Spinal cord (tissue), 10 donors: ENCODE data around the gene SLFNL1. TPM values are rescaled to one million over a fixed set of nuclear protein-coding genes. Genes with fewer than 3 reads are reported as not detected.

Source experiments
- DNase-seq, 6 donors: peaks; one replicate each; pipeline versions ENCODE4 v3.0.0 to v3.0.0-alpha.2; 2013 to 2015; ENCODE audit warnings: low spot score in 6 of 6, low read depth in 4 of 6
- H3K27ac ChIP-seq: one replicate; pipeline ENCODE4 v1.5.1; 2013; ENCODE audit warnings: low read depth, low read length, control low read depth
- H3K27me3 ChIP-seq: one replicate; pipeline ENCODE4 v1.6.1; 2013; ENCODE audit warnings: low read length; ENCODE audit not compliant: control insufficient read depth, insufficient read depth
- H3K36me3 ChIP-seq: one replicate; pipeline ENCODE4 v1.6.1; 2013; ENCODE audit warnings: low read length; ENCODE audit not compliant: control insufficient read depth, insufficient read depth
- H3K4me1 ChIP-seq: one replicate; pipeline ENCODE4 v1.6.1; 2013; ENCODE audit warnings: low read length; ENCODE audit not compliant: control insufficient read depth, insufficient read depth
- H3K4me3 ChIP-seq: one replicate; pipeline ENCODE4 v1.5.1; 2013; ENCODE audit warnings: low read depth, low read length, control low read depth
- H3K9me3 ChIP-seq: one replicate; pipeline ENCODE4 v1.6.1; 2013; ENCODE audit warnings: low read length; ENCODE audit not compliant: control insufficient read depth, insufficient read depth
- WGBS: methylation state at CpG from one replicate; pipeline ENCODE4 v1.1.5; 2013; ENCODE audit warnings: missing lambda C conversion rate; ENCODE audit not compliant: insufficient coverage; 5-methylcytosine and 5-hydroxymethylcytosine counted together
- polyA plus RNA-seq, 2 donors: library from polyadenylated mRNA; unstranded; fragments of 120-200 nt; gene quantifications; one replicate each; pipeline ENCODE4 v1.2.1, GENCODE V29; 2013; ENCODE audit not compliant: insufficient read length in 2 of 2
- total RNA-seq, 2 donors: library from RNA; depleted of rRNA in 1 of 2; stranded (reverse); fragments of 120-200 nt in 1 of 2; fragments of >200 nt in 1 of 2; gene quantifications; one replicate each; pipeline versions ENCODE4 v1.2.3 to v1.2.4, GENCODE V29; 2013 to 2014
- donor health status: healthy.

Gene SLFNL1
- total and polyA plus RNA-seq, 4 donors: 0.49 to 1.4 (median 0.63) TPM

GRCh38 chr1:40983286-40983685 is 38.2 kb downstream of the SLFNL1 start:
- Histone ChIP-seq H3K4me1 (peaks cover 17% of the 10 kb centered on the region), H3K4me3 (no peak overlapping the region), H3K27me3 (no peaks in the 10 kb centered on the region), H3K9me3 (no peaks in the 10 kb centered on the region), H3K27ac (no peak overlapping the region), H3K36me3 (peaks cover 15% of the 10 kb centered on the region)
- no peak for DNase-seq
- WGBS: no CpG with 5 or more reads among the region's 1 CpG

DNA sequence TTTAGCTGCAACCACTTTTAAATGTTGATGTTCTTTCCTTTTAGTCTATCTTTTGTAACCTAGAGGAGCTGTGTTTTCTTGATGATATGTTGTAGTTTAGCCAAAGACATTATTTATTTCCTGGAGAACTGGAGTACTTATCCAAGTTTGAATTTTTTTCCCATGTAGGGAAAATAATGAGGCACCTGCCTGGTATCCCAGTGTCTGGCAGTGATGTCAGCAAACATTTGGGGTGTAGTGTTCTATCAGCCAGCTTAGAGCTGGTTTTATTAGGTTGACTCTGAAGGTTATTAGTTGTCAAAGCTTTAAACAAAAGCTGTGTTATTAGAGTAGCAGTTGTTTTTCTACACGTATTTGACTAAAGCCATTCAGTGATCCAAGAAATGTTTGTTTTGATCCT is 38.8 kb downstream of the SLFNL1 start:
- peaks cover 17% of the 10 kb centered on the region for H3K4me1 ChIP-seq
- H3K36me3 ChIP-seq: peaks cover 11% of the 10 kb centered on the region
- no peak overlapping the region for H3K27ac ChIP-seq
- H3K4me3 ChIP-seq: no peak overlapping the region
- DNase-seq: no peak
- WGBS: no CpG with 5 or more reads among the region's 1 CpG
- H3K27me3 ChIP-seq: no peaks in the 10 kb centered on the region
- no peaks in the 10 kb centered on the region for H3K9me3 ChIP-seq

- H3K9me3 ChIP-seq: no peaks in the 10 kb centered on the region
Observed at GRCh38 chr1:40981691-40982448, 39.7 kb downstream of the SLFNL1 start.

GRCh38 chr1:40980453-40981121 is 40.9 kb downstream of the SLFNL1 start:
- 13% methylated on average over 26 of the region's 27 CpGs for WGBS
- H3K27ac ChIP-seq: no peak overlapping the region
- H3K4me1 ChIP-seq: peaks cover 17% of the 10 kb centered on the region

More at GRCh38 chr1:40981691-40982448, 39.7 kb downstream of the SLFNL1 start:
- DNase-seq: peak in 1 of 6 donors; percentile 34
- Histone ChIP-seq H3K4me1 (peaks cover 17% of the 10 kb centered on the region), H3K4me3 (no peak overlapping the region), H3K36me3 (peaks cover 7% of the 10 kb centered on the region), H3K27ac (peak overlapping the region; percentile 38), H3K27me3 (no peaks in the 10 kb centered on the region)
- 70% methylated on average over 8 of the region's 14 CpGs for WGBS

DNA sequence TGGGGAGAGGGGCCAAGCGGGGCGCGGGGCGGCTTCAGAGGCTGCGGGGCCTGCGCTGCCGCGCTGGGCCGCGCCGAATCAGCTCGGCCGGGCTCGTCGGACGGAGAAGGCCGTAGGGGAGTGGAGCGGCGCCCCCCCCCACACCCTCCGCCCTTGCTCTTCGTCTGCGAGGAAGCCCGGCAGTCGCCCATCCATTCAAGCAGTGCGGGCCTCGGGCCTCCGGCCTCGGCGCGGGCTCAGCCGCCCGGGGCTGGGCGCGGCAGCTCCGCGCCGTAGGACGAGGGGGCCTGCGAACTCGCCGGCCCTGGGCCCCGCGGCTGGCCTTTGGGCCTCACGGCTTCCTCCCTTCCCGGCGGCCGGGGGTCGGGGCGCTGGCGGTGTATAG is 41.5 kb downstream of the SLFNL1 start:
- no peak for DNase-seq

More at GRCh38 chr1:40980453-40981121, 40.9 kb downstream of the SLFNL1 start:
- no peaks in the 10 kb centered on the region for H3K27me3 ChIP-seq
- H3K36me3 ChIP-seq: peaks cover 3% of the 10 kb centered on the region
- peak overlapping the region; percentile 52 for H3K4me3 ChIP-seq
- no peaks in the 10 kb centered on the region for H3K9me3 ChIP-seq
- peak in 1 of 6 donors; percentile 63 for DNase-seq

GRCh38 chr1:40979241-40980067 is 42.1 kb downstream of the SLFNL1 start, which contains the start of gene CTPS1:
Gene CTPS1 (plus strand): TSS chr1:40979696. CDS start chr1:40983291, 3,595 bp downstream.
- Histone ChIP-seq H3K4me1 (peaks cover 17% of the 10 kb centered on the region), H3K9me3 (no peaks in the 10 kb centered on the region), H3K36me3 (peaks cover 3% of the 10 kb centered on the region), H3K27me3 (no peaks in the 10 kb centered on the region), H3K4me3 (peak within 1 kb of the TSS; percentile 78), H3K27ac (peak within 1 kb of the TSS; percentile 92)
- WGBS: under 1% methylated on average over 96 of the region's 96 CpGs
- peak; percentile 88 to 99 (median 94) for DNase-seq

More for the DNA sequence above, 41.5 kb downstream of the SLFNL1 start:
- 0% methylated on average over 50 of the region's 50 CpGs for WGBS
- no peak overlapping the region for H3K27ac ChIP-seq
- H3K4me3 ChIP-seq: peak overlapping the region; percentile 52
- H3K9me3 ChIP-seq: no peaks in the 10 kb centered on the region
- H3K4me1 ChIP-seq: peaks cover 17% of the 10 kb centered on the region
- H3K36me3 ChIP-seq: peaks cover 3% of the 10 kb centered on the region
- H3K27me3 ChIP-seq: no peaks in the 10 kb centered on the region

GRCh38 chr1:40978886-40979240 is 42.7 kb downstream of the SLFNL1 start:
- Histone ChIP-seq H3K4me3 (peak overlapping the region; percentile 78), H3K9me3 (no peaks in the 10 kb centered on the region), H3K27ac (peak overlapping the region; percentile 92), H3K4me1 (peaks cover 17% of the 10 kb centered on the region), H3K27me3 (no peaks in the 10 kb centered on the region), H3K36me3 (peaks cover 3% of the 10 kb centered on the region)
- 17% methylated on average over 17 of the region's 17 CpGs for whole genome bisulfite sequencing
- peak in 2 of 6 donors; percentile 11 to 12 for DNase-seq

GRCh38 chr1:40977716-40978115 is 43.8 kb downstream of the SLFNL1 start:
- Histone ChIP-seq H3K36me3 (no peaks in the 10 kb centered on the region), H3K27ac (no peak overlapping the region)
- WGBS: no CpG with 5 or more reads among the region's 1 CpG

DNA sequence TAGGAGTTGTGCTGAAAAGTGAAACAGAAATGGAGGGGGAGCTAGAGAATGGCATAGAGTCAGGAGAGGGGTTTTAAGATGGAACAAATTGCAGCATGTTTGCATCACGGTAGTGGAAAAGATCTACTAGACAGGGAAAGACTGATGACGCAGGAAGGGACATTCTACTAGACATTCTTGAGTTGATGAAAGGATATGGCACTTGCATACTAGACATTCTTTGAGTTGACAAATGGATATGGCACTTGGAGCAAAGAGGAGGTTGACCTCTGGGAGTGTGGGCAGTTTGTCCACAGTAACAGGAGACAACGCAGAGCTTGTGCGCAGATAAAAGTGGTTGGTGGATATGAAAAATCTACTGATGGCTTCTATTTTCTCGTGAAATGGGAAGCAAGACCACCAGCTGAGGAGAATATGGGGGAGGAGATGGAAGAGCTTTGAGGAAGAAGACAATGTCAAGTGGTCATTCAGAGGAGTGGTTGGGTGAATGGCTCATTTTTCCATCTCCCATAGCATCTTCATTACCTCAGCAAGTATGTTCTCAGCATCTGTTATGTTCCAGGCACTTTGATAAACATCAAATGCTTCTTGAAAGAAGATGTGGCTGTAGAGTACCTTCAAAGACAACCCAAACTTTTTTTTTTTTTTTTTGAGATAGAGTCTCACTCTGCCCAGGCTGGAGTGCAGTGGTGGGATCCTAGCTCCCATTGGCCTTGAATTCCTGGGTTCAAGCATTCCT is 44.4 kb downstream of the SLFNL1 start:
- H3K27ac ChIP-seq: no peak overlapping the region
- H3K4me1 ChIP-seq: peaks cover 17% of the 10 kb centered on the region
- no peak overlapping the region for H3K4me3 ChIP-seq
- H3K9me3 ChIP-seq: no peaks in the 10 kb centered on the region
- H3K36me3 ChIP-seq: no peaks in the 10 kb centered on the region
- WGBS: 88% methylated on average over 4 of the region's 5 CpGs
- DNase-seq: no peak
- H3K27me3 ChIP-seq: no peaks in the 10 kb centered on the region

More at GRCh38 chr1:40977716-40978115, 43.8 kb downstream of the SLFNL1 start:
- Histone ChIP-seq H3K4me3 (no peak overlapping the region), H3K27me3 (no peaks in the 10 kb centered on the region), H3K9me3 (no peaks in the 10 kb centered on the region), H3K4me1 (peaks cover 17% of the 10 kb centered on the region)
- no peak for DNase-seq
